H54 (cell line): ENCODE measurements around the gene PCDH10.

Experiments
- DNase-seq: peaks from one replicate; pipeline ENCODE4 v3.0.0; 2011; ENCODE audit warnings: low spot score, mixed read lengths; ENCODE audit not compliant: insufficient read length
- FAIRE-seq: peaks from 3 replicates; lab custom pipeline; 2011; peaks lifted over from hg19 to GRCh38; lab: Jason Lieb, UNC
- POLR2A ChIP-seq: IDR thresholded peaks from 2 replicates; pipeline ENCODE4 v1.6.1; 2011; ENCODE audit warnings: low read depth, mild to moderate bottlenecking, low read length

PCDH10 gene, protein sequence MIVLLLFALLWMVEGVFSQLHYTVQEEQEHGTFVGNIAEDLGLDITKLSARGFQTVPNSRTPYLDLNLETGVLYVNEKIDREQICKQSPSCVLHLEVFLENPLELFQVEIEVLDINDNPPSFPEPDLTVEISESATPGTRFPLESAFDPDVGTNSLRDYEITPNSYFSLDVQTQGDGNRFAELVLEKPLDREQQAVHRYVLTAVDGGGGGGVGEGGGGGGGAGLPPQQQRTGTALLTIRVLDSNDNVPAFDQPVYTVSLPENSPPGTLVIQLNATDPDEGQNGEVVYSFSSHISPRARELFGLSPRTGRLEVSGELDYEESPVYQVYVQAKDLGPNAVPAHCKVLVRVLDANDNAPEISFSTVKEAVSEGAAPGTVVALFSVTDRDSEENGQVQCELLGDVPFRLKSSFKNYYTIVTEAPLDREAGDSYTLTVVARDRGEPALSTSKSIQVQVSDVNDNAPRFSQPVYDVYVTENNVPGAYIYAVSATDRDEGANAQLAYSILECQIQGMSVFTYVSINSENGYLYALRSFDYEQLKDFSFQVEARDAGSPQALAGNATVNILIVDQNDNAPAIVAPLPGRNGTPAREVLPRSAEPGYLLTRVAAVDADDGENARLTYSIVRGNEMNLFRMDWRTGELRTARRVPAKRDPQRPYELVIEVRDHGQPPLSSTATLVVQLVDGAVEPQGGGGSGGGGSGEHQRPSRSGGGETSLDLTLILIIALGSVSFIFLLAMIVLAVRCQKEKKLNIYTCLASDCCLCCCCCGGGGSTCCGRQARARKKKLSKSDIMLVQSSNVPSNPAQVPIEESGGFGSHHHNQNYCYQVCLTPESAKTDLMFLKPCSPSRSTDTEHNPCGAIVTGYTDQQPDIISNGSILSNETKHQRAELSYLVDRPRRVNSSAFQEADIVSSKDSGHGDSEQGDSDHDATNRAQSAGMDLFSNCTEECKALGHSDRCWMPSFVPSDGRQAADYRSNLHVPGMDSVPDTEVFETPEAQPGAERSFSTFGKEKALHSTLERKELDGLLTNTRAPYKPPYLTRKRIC

DNA sequence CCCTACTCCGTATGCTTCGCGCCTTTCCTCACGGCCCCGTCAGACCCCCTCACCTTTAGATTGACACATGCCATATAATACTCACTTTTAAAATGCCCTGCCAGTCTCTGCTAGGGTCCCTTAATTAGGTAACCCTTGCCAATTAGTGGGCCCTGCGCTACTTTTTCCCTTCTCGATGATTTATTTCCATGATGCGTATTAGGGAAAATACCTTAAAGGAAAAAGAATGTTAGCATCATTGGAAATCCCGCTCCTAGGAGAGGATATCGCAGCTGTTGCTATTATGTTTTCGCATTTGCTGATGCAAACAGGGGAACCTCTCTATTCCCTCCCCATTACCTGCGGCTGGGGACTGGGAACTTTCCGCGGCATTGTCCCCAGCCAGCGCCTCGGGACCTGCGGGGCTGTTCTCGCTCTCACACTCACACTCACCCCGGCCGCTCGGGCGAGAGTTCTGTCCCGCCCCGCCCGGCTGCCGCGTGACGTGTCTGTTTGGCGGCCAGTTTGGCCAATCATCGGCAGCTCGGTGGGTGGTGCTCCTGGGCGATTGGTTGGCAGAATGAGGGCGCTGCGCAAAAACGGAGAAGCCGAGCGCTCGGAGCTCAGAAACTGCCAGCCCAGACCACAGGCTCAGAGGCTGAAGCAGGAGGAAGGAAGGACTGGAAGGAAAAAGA, at the start of gene PCDH10:
Gene PCDH10 (plus strand): TSS at position 605 of the 674 bp plus-strand sequence. CDS start 847 bp downstream, outside the sequence.
- TF ChIP-seq POLR2A: peak; percentile 83
- no peak for FAIRE-seq
- no peak for DNase-seq

DNA sequence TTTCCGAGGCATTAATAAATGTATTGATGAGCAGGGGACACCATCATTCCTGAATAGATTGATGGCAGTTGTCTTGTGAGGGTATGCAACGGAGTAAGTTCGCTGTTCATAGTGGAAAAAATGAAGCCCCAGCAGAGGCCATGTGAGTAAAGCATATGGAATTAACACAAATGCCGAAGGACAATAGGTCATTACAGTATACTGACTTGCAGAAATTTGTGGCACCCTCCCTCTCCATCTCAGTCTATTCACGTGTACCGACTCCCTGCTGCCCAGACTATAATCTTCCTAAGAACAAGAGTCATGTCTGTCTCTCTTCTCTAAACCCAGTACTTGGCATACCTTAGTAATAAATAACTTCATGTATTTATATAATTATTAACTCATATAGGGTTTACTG, 47.1 kb upstream of the PCDH10 start:
- FAIRE-seq (no peak), DNase-seq (no peak)
- no peak for TF ChIP-seq POLR2A

DNA sequence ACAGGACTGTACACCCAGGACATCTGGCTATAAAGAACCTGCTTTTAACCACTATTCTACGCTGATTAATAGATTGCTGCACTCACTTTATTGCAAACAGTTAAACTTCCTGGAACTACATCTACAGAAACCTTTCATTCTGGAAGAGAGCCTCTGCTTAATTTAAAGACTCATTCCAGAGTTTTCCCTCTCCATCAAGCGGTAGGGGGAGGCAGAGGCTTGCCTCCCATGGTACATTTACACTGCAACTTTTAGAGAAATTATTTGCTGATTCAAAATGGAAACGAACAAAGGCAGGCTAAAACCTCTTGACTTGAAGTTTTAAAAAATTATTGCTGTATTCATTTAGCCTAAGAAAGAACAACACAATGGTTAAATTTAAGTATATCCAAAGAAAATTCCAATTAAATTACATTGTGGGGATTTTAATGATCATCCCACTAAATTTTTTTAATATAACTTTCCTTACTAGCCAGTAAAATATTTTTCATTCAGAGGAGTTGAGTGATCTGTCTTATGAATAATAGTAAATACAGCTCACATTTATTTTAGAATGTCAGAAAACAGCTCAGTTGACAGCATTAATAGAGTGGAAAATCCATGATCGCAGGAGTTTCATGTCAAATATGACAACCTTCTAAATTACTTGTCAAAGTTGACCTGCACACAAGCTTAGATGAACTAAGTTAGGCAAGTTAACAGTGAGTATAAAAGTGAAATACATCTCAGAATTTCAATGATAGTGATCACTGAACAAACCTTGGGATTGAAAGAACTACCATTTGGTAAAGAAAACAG, 46.3 kb upstream of the PCDH10 start:
- FAIRE-seq (no peak), DNase-seq (no peak)
- no peak for TF ChIP-seq POLR2A

DNA sequence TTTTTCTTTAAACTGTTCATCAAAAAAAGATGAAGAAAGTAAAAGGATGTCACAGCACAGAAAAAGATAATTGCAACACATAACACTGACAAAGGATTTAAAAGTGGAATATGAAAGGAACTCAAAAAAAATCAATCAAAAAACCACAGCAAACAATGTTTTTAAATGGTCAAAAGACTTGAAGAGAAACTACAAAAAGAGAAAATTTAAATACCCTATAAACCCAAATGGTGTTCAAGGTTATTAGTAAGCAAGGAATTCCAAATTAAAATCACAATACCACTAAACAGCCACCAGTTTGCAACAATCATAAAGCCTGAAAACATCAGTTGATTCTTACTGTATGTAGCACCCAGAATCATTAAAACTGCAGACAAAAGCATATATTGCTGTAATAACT, 36.5 kb upstream of the PCDH10 start:
- no peak for TF ChIP-seq POLR2A
- DNase-seq (no peak), FAIRE-seq (no peak)

DNA sequence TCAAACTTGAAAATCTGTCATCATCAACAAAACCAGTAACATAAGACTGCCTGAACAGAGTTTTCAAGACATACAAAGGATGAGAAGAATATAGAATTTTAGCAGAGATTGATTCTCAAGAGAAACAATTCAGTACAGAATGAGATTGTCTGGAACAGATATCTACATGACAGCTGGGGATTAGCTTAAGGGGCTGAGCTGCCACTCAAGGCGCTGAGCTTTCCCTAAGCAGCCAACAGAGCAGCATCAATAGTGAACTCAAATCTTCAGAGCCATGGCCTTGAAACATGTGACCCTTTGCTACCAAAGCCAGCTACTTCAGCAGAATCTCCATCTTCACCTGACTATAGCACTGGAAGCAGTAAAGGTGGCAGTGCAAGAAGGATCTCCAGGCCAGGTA, 24.3 kb upstream of the PCDH10 start:
- no peak for DNase-seq
- TF ChIP-seq POLR2A: no peak
- no peak for FAIRE-seq

DNA sequence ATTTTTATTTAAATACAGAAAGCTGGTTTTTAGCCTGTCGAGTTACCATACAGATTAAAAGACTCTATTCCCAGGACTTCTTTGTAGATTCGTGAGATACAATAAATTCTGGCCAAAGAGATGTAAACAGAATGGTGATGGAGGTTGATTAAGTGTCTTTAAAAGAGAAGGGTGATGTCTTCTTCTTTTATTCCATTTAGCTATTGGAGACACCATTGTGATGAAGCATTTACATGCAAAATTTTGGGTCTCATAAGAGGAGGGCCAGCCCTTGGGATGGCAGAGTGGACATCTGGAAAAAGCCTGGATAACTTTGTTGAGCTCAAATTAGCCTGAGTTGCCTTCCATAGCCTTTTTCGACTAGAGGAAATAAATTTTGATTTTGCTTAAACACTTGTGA, 21.6 kb upstream of the PCDH10 start:
- FAIRE-seq: no peak

DNA sequence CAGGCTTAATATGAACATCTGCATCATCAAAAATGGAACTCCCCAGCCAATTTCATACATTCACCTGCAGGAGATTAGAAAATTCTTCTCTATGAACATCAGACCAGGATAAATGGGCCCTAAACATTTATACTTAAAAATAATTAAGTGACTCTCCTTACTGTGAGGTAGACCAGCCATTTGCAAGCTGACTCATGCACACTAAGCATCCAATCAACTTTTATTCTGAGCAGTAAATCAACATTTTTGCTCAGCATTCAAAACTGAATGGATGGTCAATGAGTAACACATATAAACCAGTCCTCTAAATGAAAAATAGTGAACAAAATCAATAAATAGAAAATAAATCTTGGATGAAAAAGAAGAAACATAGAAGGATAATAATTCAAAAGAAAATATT, 19.9 kb upstream of the PCDH10 start:
- DNase-seq (no peak), FAIRE-seq (no peak)
- TF ChIP-seq POLR2A: no peak

More for the DNA sequence above, 21.6 kb upstream of the PCDH10 start:
- no peak for DNase-seq
- no peak for TF ChIP-seq POLR2A

DNA sequence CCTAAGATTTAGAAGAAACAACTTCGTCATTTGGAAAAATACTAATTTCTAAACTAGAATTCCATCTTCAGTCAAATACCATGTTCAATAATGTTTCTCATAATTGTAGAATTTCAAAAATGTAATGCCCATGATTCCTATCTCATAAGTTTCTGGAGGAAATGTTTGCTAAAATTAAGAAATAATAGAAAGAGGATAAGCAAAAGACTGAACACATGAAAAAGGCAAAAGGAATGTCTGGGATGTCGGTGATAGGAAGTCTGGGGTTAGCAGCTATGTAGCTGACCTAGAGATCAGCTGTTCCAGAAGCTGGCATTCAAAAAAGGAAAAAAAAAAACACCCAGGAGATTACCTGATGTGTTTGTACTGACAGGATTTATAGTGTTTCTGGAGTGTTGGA, 18.9 kb upstream of the PCDH10 start:
- no peak for TF ChIP-seq POLR2A
- no peak for DNase-seq
- FAIRE-seq: no peak

DNA sequence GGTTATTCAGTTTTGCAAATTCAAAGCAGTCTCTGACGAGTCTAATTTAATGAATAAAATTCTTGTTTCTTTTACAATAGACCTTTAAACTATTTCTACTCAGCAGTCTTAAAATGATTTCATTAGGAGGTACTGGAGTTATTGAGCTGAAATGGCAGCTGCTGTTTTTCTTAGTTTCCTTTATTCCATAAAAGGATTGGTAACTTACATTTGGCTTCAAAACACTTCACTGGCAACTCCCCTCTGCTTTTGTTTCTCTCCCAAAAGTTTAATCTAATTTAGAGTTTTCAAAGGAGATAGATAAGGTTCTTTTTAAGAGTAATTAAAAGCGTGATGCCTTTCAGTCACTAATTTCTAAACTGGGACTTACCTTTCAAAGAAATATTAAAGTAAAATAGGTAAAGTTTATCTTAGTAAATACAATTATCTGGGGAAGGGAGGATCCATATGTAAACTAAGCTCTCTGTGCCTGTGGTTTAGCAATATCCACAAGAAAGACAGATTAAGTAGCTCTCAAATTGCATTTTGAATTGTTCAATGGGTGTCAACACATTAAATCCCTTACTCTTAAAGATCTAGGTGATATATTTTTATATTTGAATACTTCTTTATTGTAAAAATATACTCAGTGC, 17.1 kb upstream of the PCDH10 start:
- no peak for DNase-seq
- FAIRE-seq: no peak
- TF ChIP-seq POLR2A: no peak

DNA sequence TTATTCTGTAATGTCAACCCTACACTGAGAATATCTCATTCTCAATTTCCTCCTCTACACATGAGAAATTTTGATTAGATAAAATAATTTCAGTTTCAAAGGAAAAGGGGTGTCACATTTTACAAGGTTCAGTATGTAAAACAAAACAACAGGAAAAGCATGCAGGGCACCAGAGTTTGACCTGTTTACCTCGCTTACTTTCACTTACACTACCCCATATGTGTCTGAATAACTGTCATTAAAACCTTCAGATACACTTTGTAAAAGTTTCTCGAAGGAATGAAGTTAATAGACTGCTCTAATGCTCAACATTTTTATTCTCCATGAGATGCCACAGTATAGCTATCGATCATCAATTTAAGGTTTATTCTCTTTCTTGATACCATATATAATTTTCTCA, 12.3 kb upstream of the PCDH10 start:
- FAIRE-seq (no peak), DNase-seq (no peak)
- TF ChIP-seq POLR2A: no peak

DNA sequence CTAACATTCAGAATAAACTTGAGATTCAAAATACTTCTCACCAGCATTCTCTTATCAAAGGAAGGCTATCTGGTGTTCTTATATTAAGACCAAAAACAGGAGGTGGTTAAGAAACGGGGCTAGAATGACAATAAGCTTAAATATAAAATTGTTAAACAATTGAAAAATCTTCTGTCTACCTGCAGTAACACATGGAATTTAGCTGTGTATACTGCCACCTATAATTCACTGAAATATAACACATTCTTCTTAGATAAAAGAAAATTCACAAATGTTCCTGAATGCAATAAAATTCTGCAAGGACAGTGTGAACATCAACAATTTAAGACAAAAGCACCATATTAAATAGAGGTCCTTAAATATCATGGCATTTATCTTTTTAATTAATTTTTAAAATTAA, 11.5 kb upstream of the PCDH10 start:
- TF ChIP-seq POLR2A: no peak
- no peak for FAIRE-seq
- no peak for DNase-seq

DNA sequence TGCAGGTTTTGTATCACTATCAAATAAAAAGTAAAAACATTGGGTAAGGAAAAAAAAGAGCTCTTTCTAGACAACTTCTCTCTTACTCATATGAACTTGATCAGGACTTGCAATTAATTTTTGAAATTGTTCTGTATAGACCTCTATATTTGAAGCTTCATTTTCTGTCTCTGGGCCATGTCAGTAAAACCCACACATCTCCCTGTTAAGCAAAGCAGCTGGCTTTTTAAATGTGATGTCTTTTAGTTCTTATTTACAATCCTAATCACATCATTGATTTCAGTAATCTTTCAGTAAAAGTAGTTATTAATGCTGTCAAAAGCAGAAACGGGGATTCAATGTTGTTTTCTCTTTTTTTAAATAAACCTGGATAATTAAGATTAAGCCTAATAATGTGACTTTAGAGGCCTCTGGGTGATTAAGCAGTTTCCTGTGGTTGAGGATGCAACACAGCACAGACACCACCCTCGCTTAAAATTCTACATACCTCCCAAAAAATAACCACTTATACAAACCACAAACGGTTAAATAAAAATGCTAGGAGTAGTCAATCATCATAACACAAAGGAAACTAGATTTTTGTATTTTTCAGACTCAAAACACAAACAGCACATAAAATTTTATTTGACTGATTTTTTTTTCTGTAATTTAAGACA, 5.2 kb upstream of the PCDH10 start:
- no peak for FAIRE-seq
- no peak for TF ChIP-seq POLR2A

More for the DNA sequence above, 5.2 kb upstream of the PCDH10 start:
- DNase-seq: no peak
